Upper lobe of left lung (tissue), 4 donors: ENCODE measurements around the gene HMX1.

Experiments used
- CTCF ChIP-seq, 6 experiments: fragments of 450-650 bp in 4 of 6; fragments of 200-600 bp in 2 of 6; sonication (generic) in 2 of 6; IDR thresholded peaks; one replicate each; pipeline ENCODE4 v1.5.1; 2016 to 2019; ENCODE audit warnings: antibody characterized with exemption in 6 of 6
- EP300 ChIP-seq, 4 donors: sonication (generic); formaldehyde crosslinking; IDR thresholded peaks; one replicate each; pipeline ENCODE4 v1.5.1; 2017; ENCODE audit warnings: antibody characterized with exemption in 4 of 4, control low read depth in 2 of 4
- POLR2A ChIP-seq, 4 donors: fragments of 450-650 bp; IDR thresholded peaks; one replicate each; pipeline ENCODE4 v1.5.1; 2016 to 2017; ENCODE audit warnings: antibody characterized with exemption in 4 of 4, mild to moderate bottlenecking in 2 of 4

GRCh38 chr4:8851321-8852117 lies 20.1 kb downstream of the HMX1 start:
- TF ChIP-seq POLR2A (IDR thresholded peaks at IDR 0.05) = no peak
- no peak for TF ChIP-seq CTCF (IDR thresholded peaks at IDR 0.05)
- no peak for TF ChIP-seq EP300 (IDR thresholded peaks at IDR 0.05)
